ENCODE results near the gene PCSK6. TPM values are rescaled to one million over a fixed set of nuclear protein-coding genes. Genes with fewer than 3 reads are reported as not detected.
A peak's percentile ranks its signal among the peaks of the same experiment; 100 is the strongest.
"Not testable (repeated sequence)": the region's sequence is repeated elsewhere in the genome, so short reads cannot be mapped to it uniquely, and the experiment has no call there.

PCSK6 gene
- total and polyA plus RNA-seq, 2 experiments from 2014 or later: 4.8 to 6.4 TPM

DNA sequence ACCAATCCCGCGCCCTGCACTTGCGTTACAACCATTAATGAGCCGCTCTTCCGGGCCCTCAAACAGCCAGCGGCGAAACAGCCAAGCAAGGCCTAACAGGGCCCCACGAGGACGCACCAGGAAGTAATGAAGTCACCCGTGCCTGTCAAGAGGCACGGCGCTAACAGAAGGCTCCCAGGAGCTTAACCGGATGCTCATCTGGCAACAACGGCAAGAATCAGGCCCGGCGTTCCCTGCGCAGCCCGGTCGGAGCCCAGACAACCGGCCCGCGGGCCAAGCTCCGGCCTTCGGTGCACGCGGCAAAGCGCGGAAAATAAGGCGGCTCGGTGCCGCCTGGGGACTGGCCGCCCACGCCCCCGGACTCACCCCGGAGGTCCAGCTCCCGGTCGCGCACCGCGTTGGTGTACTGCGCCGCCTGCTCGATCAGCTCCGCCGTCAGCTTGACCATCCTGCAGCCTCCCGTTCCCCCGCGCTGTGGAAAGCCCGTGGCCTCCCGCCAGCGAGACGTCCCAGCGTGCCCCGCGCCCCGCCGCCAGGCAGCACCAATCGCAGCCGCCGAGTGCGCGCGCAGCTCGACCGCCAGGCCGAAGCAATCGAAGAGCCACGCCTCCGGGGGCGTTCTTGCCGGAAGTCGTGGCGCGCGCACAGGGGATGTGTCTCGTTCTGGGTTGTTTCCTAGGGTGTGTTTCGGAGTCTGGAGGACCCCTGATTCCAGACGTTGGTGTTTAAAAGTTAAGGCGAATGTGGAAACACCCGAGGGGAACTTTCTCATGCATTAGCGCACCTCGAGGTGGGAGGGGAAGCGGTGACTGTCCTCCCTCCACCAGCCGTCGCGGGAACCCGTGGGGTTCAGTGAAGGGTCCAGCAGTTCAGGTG lies 194.5 kb downstream of the PCSK6 start, which contains the start of gene SNRPA1:
TSS of gene SNRPA1 (minus strand) at position 518 of the 876 bp plus-strand sequence. CDS start at position 448, 70 bp downstream.
- Histone ChIP-seq H3K4me3 (peak within 1 kb of the TSS; percentile 64), H3K36me3 (peaks cover 6% of the 10 kb centered on the region), H3K9me3 (ENCODE audit: low read depth) (no peaks in the 10 kb centered on the region), H3K27ac (peak within 1 kb of the TSS; percentile 90), H3K27me3 (no peaks in the 10 kb centered on the region), H3K4me1 (ENCODE audit: low read depth) (peaks cover 15% of the 10 kb centered on the region)
- peak; percentile 97 to 98 for DNase-seq (ENCODE audit: low read depth in 1 of 2, low spot score in 1 of 2)
- TF ChIP-seq, protein P1, sequence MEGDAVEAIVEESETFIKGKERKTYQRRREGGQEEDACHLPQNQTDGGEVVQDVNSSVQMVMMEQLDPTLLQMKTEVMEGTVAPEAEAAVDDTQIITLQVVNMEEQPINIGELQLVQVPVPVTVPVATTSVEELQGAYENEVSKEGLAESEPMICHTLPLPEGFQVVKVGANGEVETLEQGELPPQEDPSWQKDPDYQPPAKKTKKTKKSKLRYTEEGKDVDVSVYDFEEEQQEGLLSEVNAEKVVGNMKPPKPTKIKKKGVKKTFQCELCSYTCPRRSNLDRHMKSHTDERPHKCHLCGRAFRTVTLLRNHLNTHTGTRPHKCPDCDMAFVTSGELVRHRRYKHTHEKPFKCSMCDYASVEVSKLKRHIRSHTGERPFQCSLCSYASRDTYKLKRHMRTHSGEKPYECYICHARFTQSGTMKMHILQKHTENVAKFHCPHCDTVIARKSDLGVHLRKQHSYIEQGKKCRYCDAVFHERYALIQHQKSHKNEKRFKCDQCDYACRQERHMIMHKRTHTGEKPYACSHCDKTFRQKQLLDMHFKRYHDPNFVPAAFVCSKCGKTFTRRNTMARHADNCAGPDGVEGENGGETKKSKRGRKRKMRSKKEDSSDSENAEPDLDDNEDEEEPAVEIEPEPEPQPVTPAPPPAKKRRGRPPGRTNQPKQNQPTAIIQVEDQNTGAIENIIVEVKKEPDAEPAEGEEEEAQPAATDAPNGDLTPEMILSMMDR (IDR thresholded peaks at IDR 0.05; ENCODE audit: low read depth, low read length): no peak

DNA sequence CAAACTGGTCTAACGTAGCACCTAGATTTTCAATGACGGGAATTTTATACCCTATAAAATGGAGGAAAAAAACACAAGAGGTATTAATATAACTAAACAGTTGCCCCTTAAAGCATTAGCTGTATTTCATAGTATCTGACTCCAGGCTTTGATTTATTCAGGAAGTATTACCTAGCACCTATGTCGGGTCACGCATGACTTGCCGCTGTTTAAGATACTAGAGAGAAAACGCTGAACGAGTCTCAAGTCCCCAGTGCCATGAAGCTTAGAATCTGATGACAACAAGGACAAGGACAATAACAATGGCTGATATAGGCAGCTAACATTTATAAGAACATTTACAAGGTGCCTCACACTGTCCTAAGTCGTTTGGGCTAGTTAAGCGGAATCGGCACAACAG lies 196.4 kb downstream of the PCSK6 start:
- Histone ChIP-seq H3K27me3 (no peaks in the 10 kb centered on the region), H3K36me3 (peaks cover 6% of the 10 kb centered on the region), H3K4me1 (ENCODE audit: low read depth) (peaks cover 15% of the 10 kb centered on the region), H3K27ac (peak overlapping the region; percentile 90), H3K9me3 (ENCODE audit: low read depth) (no peaks in the 10 kb centered on the region), H3K4me3 (peak overlapping the region; percentile 64)
- TF ChIP-seq, protein P1 (IDR thresholded peaks at IDR 0.05; ENCODE audit: low read depth, low read length): no peak
- DNase-seq (ENCODE audit: low read depth in 1 of 2, low spot score in 1 of 2): no peak

DNA sequence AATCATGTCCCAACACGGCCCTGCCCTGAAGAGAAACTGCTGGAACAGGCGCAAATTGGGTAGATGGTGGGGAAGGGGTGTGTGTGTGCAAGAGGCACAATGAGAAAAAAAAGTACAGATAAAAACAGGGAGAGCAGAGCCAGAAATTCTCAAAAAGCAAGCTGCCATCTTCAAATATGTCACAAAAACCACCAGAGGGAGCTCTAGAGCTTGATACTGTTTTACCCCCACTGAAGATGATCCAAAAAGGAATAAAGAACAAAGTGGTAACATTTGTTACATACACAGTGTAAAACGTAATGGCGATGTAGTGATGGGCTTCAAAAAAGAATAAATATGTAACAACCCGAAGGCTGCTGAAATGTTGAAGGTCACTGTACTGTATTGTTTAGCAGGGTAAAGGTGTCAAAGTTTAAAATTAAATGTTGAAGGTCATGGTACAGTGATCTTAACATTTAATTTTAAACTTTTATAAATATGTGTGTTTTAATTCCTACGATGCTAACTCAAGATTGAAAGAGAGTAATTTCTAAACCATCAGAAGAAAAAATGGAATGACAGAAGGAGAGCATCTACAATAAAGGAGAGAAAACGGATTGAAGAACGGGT lies 200.5 kb downstream of the PCSK6 start:
- Histone ChIP-seq H3K4me1 (ENCODE audit: low read depth) (peaks cover 10% of the 10 kb centered on the region), H3K36me3 (peaks cover 43% of the 10 kb centered on the region), H3K27me3 (no peaks in the 10 kb centered on the region), H3K27ac (no peak overlapping the region), H3K9me3 (ENCODE audit: low read depth) (no peaks in the 10 kb centered on the region), H3K4me3 (no peak overlapping the region)
- TF ChIP-seq, protein P1 (IDR thresholded peaks at IDR 0.05; ENCODE audit: low read depth, low read length): peak; percentile 66
- peak; percentile 69 to 70 for DNase-seq (ENCODE audit: low read depth in 1 of 2, low spot score in 1 of 2)

DNA sequence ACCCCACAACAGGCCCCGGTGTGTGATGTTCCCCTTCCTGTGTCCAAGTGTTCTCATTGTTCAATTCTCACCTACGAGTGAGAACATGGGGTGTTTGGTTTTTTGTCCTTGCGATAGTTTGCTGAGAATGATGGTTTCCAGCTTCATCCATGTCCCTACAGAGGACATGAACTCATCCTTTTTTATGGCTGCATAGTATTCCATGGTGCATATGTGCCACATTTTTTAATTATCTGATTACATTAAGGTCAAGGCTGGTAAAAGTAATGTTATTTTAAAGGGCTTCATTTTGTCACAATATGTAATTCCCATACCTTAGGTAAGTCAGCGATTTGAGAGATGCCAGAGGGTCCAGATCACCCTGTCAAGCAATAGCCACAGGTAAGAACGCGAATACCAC lies 202.2 kb downstream of the PCSK6 start:
- H3K4me1 ChIP-seq (ENCODE audit: low read depth); DNase-seq (ENCODE audit: low read depth in 1 of 2, low spot score in 1 of 2); H3K27me3 ChIP-seq; H3K4me3 ChIP-seq; H3K27ac ChIP-seq; H3K9me3 ChIP-seq (ENCODE audit: low read depth): not testable (repeated sequence)
- peaks cover 55% of the 10 kb centered on the region for H3K36me3 ChIP-seq

DNA sequence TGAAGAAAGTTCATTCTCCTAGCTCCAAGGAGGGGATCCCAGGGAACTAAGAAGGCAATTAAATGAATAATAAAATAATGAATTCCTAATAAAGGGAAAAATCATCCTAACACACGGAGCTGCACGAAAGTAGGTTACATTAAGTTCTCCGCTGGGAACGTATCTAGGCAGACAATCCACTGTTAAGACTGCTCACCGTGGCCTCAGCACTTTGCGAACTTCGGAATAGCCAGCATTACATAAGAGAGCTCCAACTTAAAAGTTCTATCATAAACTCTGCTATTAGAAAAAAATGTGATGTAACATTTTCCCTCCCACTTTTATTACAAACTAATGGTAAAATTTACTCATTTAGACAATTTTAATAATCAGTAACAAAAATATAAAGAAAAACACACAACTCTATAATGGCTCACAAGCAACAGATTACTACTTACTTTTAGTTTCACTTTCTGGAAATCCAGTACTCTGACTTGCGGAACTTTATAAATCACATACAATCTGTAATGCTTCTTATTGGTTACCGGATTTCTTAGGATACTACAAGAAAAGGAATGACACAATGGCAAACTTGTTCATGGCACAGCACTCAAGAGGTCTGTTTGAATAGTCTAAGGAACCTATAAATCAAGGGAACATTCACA lies 202.9 kb downstream of the PCSK6 start:
- peaks cover 62% of the 10 kb centered on the region for H3K36me3 ChIP-seq
- no peak overlapping the region for H3K27ac ChIP-seq
- H3K9me3 ChIP-seq (ENCODE audit: low read depth): no peaks in the 10 kb centered on the region
- H3K27me3 ChIP-seq: no peaks in the 10 kb centered on the region
- H3K4me3 ChIP-seq: no peak overlapping the region
- H3K4me1 ChIP-seq (ENCODE audit: low read depth): no peaks in the 10 kb centered on the region
- DNase-seq (ENCODE audit: low read depth in 1 of 2, low spot score in 1 of 2): no peak
- TF ChIP-seq, protein P1 (IDR thresholded peaks at IDR 0.05; ENCODE audit: low read depth, low read length): no peak

All from cardiac muscle cell (in vitro differentiated cells and primary cell).